Neuronal stem cell (in vitro differentiated cells): ENCODE measurements around the gene SNUPN.
A peak's percentile ranks its signal among the peaks of the same experiment; 100 is the strongest.

Source experiments
- DNase-seq: peaks from one replicate; pipeline ENCODE4 v3.0.0-alpha.2; 2013; ENCODE audit warnings: low spot score
- H2AFZ ChIP-seq: one replicate; pipeline ENCODE4 v1.6.1; 2013; ENCODE audit warnings: mild to moderate bottlenecking, low read length, inconsistent platforms
- H2AK5ac ChIP-seq: 2 replicates; pipeline ENCODE4 v1.6.1; 2013; ENCODE audit warnings: low read depth, mild to moderate bottlenecking, inconsistent platforms, low read length, moderate library complexity, mixed read lengths
- H2BK120ac ChIP-seq: 2 replicates; pipeline ENCODE4 v1.6.1; 2013; ENCODE audit warnings: low read depth, mild to moderate bottlenecking, inconsistent platforms, low read length, moderate library complexity, mixed read lengths
- H2BK12ac ChIP-seq: one replicate; pipeline ENCODE4 v1.6.1; 2013; ENCODE audit warnings: low read length, inconsistent platforms
- H2BK15ac ChIP-seq: 2 replicates; pipeline ENCODE4 v1.6.1; 2013; ENCODE audit warnings: mild to moderate bottlenecking, low read length, inconsistent platforms, mixed read lengths
- H2BK5ac ChIP-seq: one replicate; pipeline ENCODE4 v1.6.1; 2013; ENCODE audit warnings: inconsistent platforms, mild to moderate bottlenecking, low read length, moderate library complexity
- H3K14ac ChIP-seq: one replicate; pipeline ENCODE4 v1.6.1; 2013; ENCODE audit warnings: low read length, inconsistent platforms
- H3K18ac ChIP-seq: 2 replicates; pipeline ENCODE4 v1.6.1; 2013; ENCODE audit warnings: low read length, inconsistent platforms
- H3K23ac ChIP-seq: 2 replicates; pipeline ENCODE4 v1.6.1; 2013; ENCODE audit warnings: low read depth, mild to moderate bottlenecking, mixed read lengths, low read length, inconsistent platforms; ENCODE audit not compliant: poor library complexity
- H3K27ac ChIP-seq: replicated peaks from 3 replicates; pipeline ENCODE4 v1.5.1; 2013; ENCODE audit warnings: low read length, inconsistent platforms
- H3K27me3 ChIP-seq, 3 experiments: 2 replicates each; pipeline ENCODE4 v1.6.1; 2013; ENCODE audit warnings: low read length in 3 of 3, mild to moderate bottlenecking in 2 of 3, inconsistent platforms in 1 of 3, low read depth in 1 of 3, mixed read lengths in 1 of 3, moderate library complexity in 1 of 3; ENCODE audit not compliant: control insufficient read depth in 3 of 3, insufficient read depth in 3 of 3
- H3K36me3 ChIP-seq, 2 donors: replicated peaks in 1 of 2; 2 replicates each; pipeline ENCODE4 v1.6.1; 2013; ENCODE audit warnings: low read length in 2 of 2; ENCODE audit not compliant: control insufficient read depth in 2 of 2, insufficient read depth in 2 of 2
- H3K4ac ChIP-seq: 2 replicates; pipeline ENCODE4 v1.6.1; 2013; ENCODE audit warnings: inconsistent platforms, mild to moderate bottlenecking, low read length, moderate library complexity
- H3K4me1 ChIP-seq, 2 donors: 1 replicate in 1 of 2; 2 replicates in 1 of 2; pipeline ENCODE4 v1.6.1; 2013; ENCODE audit warnings: low read length in 2 of 2, low read depth in 1 of 2; ENCODE audit not compliant: control insufficient read depth in 2 of 2, insufficient read depth in 1 of 2
- H3K4me2 ChIP-seq: one replicate; pipeline ENCODE4 v1.6.1; 2013; ENCODE audit warnings: mild to moderate bottlenecking, low read length, inconsistent platforms; ENCODE audit not compliant: insufficient read depth, poor library complexity, severe bottlenecking
- H3K4me3 ChIP-seq, 2 donors: 2 replicates each; pipeline ENCODE4 v1.5.1; 2013; ENCODE audit warnings: low read length in 2 of 2, mild to moderate bottlenecking in 2 of 2, inconsistent platforms in 1 of 2, moderate library complexity in 1 of 2
- H3K79me1 ChIP-seq: one replicate; pipeline ENCODE4 v1.6.1; 2013; ENCODE audit warnings: low read depth, mild to moderate bottlenecking, inconsistent platforms, low read length, moderate library complexity
- H3K9ac ChIP-seq: one replicate; pipeline ENCODE4 v1.6.1; 2013; ENCODE audit warnings: mild to moderate bottlenecking, low read depth, low read length, inconsistent platforms; ENCODE audit not compliant: poor library complexity
- H3K9me3 ChIP-seq, 2 donors: replicated peaks in 1 of 2; 2 replicates each; pipeline versions ENCODE3 to v1.6.1; 2013; ENCODE audit warnings: low read length in 2 of 2, mild to moderate bottlenecking in 2 of 2, inconsistent platforms in 1 of 2, low read depth in 1 of 2, mixed read lengths in 1 of 2, moderate library complexity in 1 of 2; ENCODE audit not compliant: control insufficient read depth in 2 of 2, insufficient read depth in 1 of 2
- H4K8ac ChIP-seq: one replicate; pipeline ENCODE4 v1.6.1; 2013; ENCODE audit warnings: low read depth, mild to moderate bottlenecking, inconsistent platforms, low read length, moderate library complexity
- H4K91ac ChIP-seq: one replicate; pipeline ENCODE4 v1.6.1; 2013; ENCODE audit warnings: low read length, low read depth, mild to moderate bottlenecking, inconsistent platforms; ENCODE audit not compliant: poor library complexity
- WGBS, 2 donors: extraction: QIAGEN DNeasy Blood & Tissue Kit; methylation state at CpG; one replicate each; pipeline ENCODE4 v1.1.7; 2013; ENCODE audit warnings: missing lambda C conversion rate in 2 of 2, mixed read lengths in 1 of 2; ENCODE audit not compliant: insufficient read length in 2 of 2, insufficient replicate concordance in 1 of 2; ENCODE audit errors: extremely low coverage in 2 of 2; 5-methylcytosine and 5-hydroxymethylcytosine counted together

Gene SNUPN

GRCh38 chr15:75656813-75657212 lies 31.3 kb upstream of the SNUPN start:
- H3K4me1 ChIP-seq: peaks cover 12 to 20% of the 10 kb centered on the region in 2 donors
- H3K36me3 ChIP-seq: peaks cover 27 to 81% of the 10 kb centered on the region in 2 donors
- no peak overlapping the region for H2AK5ac ChIP-seq
- H2BK5ac ChIP-seq: no peak overlapping the region
- H3K27ac ChIP-seq: no peak overlapping the region
- peak overlapping the region; percentile 35 for H3K9ac ChIP-seq
- no peak overlapping the region for H2BK120ac ChIP-seq
- no peak overlapping the region for H4K8ac ChIP-seq
- H3K18ac ChIP-seq: no peak overlapping the region
- no peak overlapping the region for H3K4me2 ChIP-seq
- DNase-seq: no peak
- no CpG with 5 or more reads among the region's 22 CpGs for WGBS, 2 donors
- peak overlapping the region; percentile 32 for H3K4ac ChIP-seq
- H3K9me3 ChIP-seq: no peaks in the 10 kb centered on the region
- H3K4me3 ChIP-seq: peak overlapping the region in 1 of 2 donors; percentile 40
- H2AFZ ChIP-seq: no peak overlapping the region
- peak overlapping the region; percentile 77 for H3K23ac ChIP-seq
- no peaks in the 10 kb centered on the region for H3K27me3 ChIP-seq
- no peak overlapping the region for H3K14ac ChIP-seq
- H4K91ac ChIP-seq: no peak overlapping the region
- no peak overlapping the region for H2BK15ac ChIP-seq
- H2BK12ac ChIP-seq: no peak overlapping the region
- H3K79me1 ChIP-seq: peaks cover 11% of the 10 kb centered on the region

GRCh38 chr15:75656331-75656730 lies 30.8 kb upstream of the SNUPN start:
- no peaks in the 10 kb centered on the region for H3K27me3 ChIP-seq
- H3K4me2 ChIP-seq: no peak overlapping the region
- H2AK5ac ChIP-seq: no peak overlapping the region
- H3K4me3 ChIP-seq: no peak overlapping the region
- no peak overlapping the region for H2BK120ac ChIP-seq
- peak overlapping the region; percentile 35 for H3K9ac ChIP-seq
- no peak overlapping the region for H2BK5ac ChIP-seq
- peaks cover 27 to 84% of the 10 kb centered on the region in 2 donors for H3K36me3 ChIP-seq
- no peak for DNase-seq
- no peak overlapping the region for H3K14ac ChIP-seq
- no peak overlapping the region for H2BK15ac ChIP-seq
- H2AFZ ChIP-seq: no peak overlapping the region
- H4K8ac ChIP-seq: no peak overlapping the region
- no peak overlapping the region for H3K23ac ChIP-seq
- H3K79me1 ChIP-seq: peaks cover 13% of the 10 kb centered on the region
- H3K9me3 ChIP-seq: no peaks in the 10 kb centered on the region
- H3K4me1 ChIP-seq: peaks cover 17 to 23% of the 10 kb centered on the region in 2 donors
- no peak overlapping the region for H3K4ac ChIP-seq
- H3K27ac ChIP-seq: no peak overlapping the region
- no CpG with 5 or more reads among the region's 5 CpGs for WGBS, 2 donors
- H2BK12ac ChIP-seq: no peak overlapping the region
- H3K18ac ChIP-seq: no peak overlapping the region
- no peak overlapping the region for H4K91ac ChIP-seq

DNA sequence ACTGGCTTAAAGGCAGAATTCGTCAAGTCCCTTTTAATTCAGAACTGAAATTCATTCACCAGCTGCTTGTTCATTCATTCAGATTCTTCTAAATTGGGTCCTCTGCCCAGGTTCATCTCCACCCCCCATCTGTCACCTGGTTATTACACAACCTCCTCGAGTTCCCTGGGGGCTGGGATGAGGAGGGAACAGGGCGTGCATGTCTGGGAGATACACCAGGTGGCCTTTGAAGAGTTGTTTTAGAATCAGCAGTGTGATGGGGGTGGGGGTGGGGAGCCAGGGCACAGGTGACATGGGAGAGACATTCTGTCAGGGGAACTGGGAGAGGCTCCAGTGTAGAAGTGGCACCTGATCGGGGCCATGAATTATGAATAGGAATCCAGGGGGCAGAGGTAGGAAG lies 30.4 kb upstream of the SNUPN start:
- H2AK5ac ChIP-seq: no peak overlapping the region
- WGBS, 2 donors: no CpG with 5 or more reads among the region's 4 CpGs
- H4K8ac ChIP-seq: no peak overlapping the region
- no peak overlapping the region for H2BK15ac ChIP-seq
- no peak overlapping the region for H2AFZ ChIP-seq
- H3K4me3 ChIP-seq: no peak overlapping the region
- no peak for DNase-seq
- H3K27me3 ChIP-seq: no peaks in the 10 kb centered on the region
- H3K4me2 ChIP-seq: no peak overlapping the region
- H3K4ac ChIP-seq: no peak overlapping the region
- H3K79me1 ChIP-seq: peaks cover 13% of the 10 kb centered on the region
- H3K27ac ChIP-seq: no peak overlapping the region
- no peak overlapping the region for H3K14ac ChIP-seq
- H3K18ac ChIP-seq: no peak overlapping the region
- H2BK5ac ChIP-seq: no peak overlapping the region
- no peak overlapping the region for H3K9ac ChIP-seq
- H3K9me3 ChIP-seq: no peaks in the 10 kb centered on the region
- no peak overlapping the region for H2BK12ac ChIP-seq
- H3K23ac ChIP-seq: no peak overlapping the region
- H3K4me1 ChIP-seq: peaks cover 21 to 26% of the 10 kb centered on the region in 2 donors
- H2BK120ac ChIP-seq: no peak overlapping the region
- H3K36me3 ChIP-seq: peaks cover 31 to 88% of the 10 kb centered on the region in 2 donors
- H4K91ac ChIP-seq: no peak overlapping the region

GRCh38 chr15:75654201-75654907 lies 28.8 kb upstream of the SNUPN start:
- H3K4ac ChIP-seq: no peak overlapping the region
- H3K27me3 ChIP-seq: no peaks in the 10 kb centered on the region
- H2BK5ac ChIP-seq: no peak overlapping the region
- H2AK5ac ChIP-seq: no peak overlapping the region
- no peak overlapping the region for H2BK120ac ChIP-seq
- no peak overlapping the region for H4K8ac ChIP-seq
- H3K18ac ChIP-seq: no peak overlapping the region
- H2BK12ac ChIP-seq: no peak overlapping the region
- H4K91ac ChIP-seq: no peak overlapping the region
- peaks cover 12% of the 10 kb centered on the region for H3K79me1 ChIP-seq
- no peak overlapping the region for H2AFZ ChIP-seq
- no peak for DNase-seq
- peaks cover 34 to 91% of the 10 kb centered on the region in 2 donors for H3K36me3 ChIP-seq
- no peak overlapping the region for H3K23ac ChIP-seq
- no peak overlapping the region for H3K27ac ChIP-seq
- no peak overlapping the region for H3K4me3 ChIP-seq
- H2BK15ac ChIP-seq: no peak overlapping the region
- H3K4me1 ChIP-seq: peaks cover 34 to 36% of the 10 kb centered on the region in 2 donors
- H3K4me2 ChIP-seq: no peak overlapping the region
- no peaks in the 10 kb centered on the region for H3K9me3 ChIP-seq
- no peak overlapping the region for H3K14ac ChIP-seq
- no peak overlapping the region for H3K9ac ChIP-seq
- WGBS, 2 donors: no CpG with 5 or more reads among the region's 4 CpGs
